Ishikawa (cell line): ENCODE measurements around the gene PHOSPHO1.

Experiments
- CEBPB ChIP-seq: IDR thresholded peaks from 2 replicates; pipeline ENCODE4 v1.6.1; 2012
- CREB1 ChIP-seq: IDR thresholded peaks from 2 replicates; pipeline ENCODE4 v1.6.1; 2012; ENCODE audit warnings: low read depth
- EGR1 ChIP-seq: IDR thresholded peaks from 2 replicates; pipeline ENCODE4 v1.6.1; 2012
- EP300 ChIP-seq: IDR thresholded peaks from 2 replicates; pipeline ENCODE4 v1.6.1; 2012; ENCODE audit warnings: borderline replicate concordance
- FOXM1 ChIP-seq: IDR thresholded peaks from 2 replicates; pipeline ENCODE4 v1.6.1; 2012; ENCODE audit warnings: low read depth, borderline replicate concordance
- MAX ChIP-seq: IDR thresholded peaks from 2 replicates; pipeline ENCODE4 v1.6.1; 2012
- NFIC ChIP-seq: IDR thresholded peaks from 2 replicates; pipeline ENCODE4 v1.6.1; 2012
- RAD21 ChIP-seq: IDR thresholded peaks from 2 replicates; pipeline ENCODE4 v1.6.1; 2012; ENCODE audit warnings: low read depth
- REST ChIP-seq: IDR thresholded peaks from 2 replicates; pipeline ENCODE4 v1.6.1; 2012; ENCODE audit warnings: low read depth, mild to moderate bottlenecking
- TAF1 ChIP-seq: IDR thresholded peaks from 2 replicates; pipeline ENCODE4 v1.6.1; 2012; ENCODE audit warnings: low read depth, mild to moderate bottlenecking
- TCF12 ChIP-seq: IDR thresholded peaks from 2 replicates; pipeline ENCODE4 v1.6.1; 2012; ENCODE audit warnings: low read depth
- TEAD4 ChIP-seq: IDR thresholded peaks from 2 replicates; pipeline ENCODE4 v1.6.1; 2012
- USF1 ChIP-seq: IDR thresholded peaks from 2 replicates; pipeline ENCODE4 v1.6.1; 2012
- YY1 ChIP-seq: IDR thresholded peaks from 2 replicates; pipeline ENCODE4 v1.6.1; 2012; ENCODE audit warnings: low read depth
- ZBTB7A ChIP-seq: IDR thresholded peaks from 2 replicates; pipeline ENCODE4 v1.6.1; 2012; ENCODE audit warnings: low read depth

The PHOSPHO1 gene

DNA sequence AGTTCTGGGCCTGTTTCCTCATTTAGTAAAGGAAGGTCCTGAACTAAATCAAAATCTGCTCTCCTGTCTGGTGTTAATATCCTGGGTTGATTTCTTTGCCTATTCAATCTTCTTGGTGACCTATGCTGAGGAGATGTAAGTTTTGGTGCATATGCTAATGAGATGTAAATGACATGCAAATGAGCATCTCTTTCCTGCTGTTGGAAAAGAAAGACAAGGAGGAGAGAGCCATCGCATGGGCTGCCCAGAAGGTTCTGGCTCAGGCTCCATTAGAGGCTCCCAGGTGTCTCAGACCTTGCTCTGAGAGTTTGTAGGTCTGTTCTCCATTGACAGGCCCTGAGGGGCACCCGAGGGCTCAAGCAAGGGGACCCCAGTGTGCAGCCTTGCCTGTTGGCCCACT lies 16.7 kb downstream of the PHOSPHO1 start:
- no peak for TF ChIP-seq USF1
- TF ChIP-seq EGR1: no peak
- no peak for TF ChIP-seq TCF12
- TF ChIP-seq REST: no peak

DNA sequence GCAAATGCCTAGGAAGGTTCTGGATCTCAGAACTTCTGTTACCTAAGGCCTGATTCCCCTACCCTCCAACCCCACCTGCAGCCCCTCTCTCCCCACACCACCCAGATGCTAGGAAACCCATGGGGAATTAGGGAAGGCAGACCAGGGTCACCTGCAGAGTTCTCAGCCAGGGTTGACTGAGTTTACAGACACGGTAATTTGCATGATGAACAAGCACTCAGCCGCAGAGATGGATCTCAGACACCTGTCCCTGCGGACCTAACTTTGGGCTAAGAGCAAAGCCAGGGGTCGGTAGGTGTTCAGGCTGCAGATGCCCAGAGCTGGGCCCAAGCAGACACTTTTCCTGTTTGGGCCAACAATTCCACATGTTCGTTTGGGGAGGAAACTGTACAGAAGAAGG lies 17.2 kb downstream of the PHOSPHO1 start:
- TF ChIP-seq EGR1 (no peak), RAD21 (no peak), EP300 (no peak), MAX (no peak), NFIC (no peak), REST (no peak), YY1 (no peak), TEAD4 (no peak), CREB1 (no peak), USF1 (no peak), FOXM1 (no peak), ZBTB7A (no peak), TAF1 (no peak), TCF12 (no peak), CEBPB (no peak)

- no peak for TF ChIP-seq USF1
Observed at GRCh38 chr17:49210158-49211029, 20.2 kb downstream of the PHOSPHO1 start, which contains the start of the genes ABI3 and GNGT2. Gene ABI3, plus strand, starts transcription at chr17:49210707. Its CDS starts 18 bp downstream, at chr17:49210725. Gene GNGT2, minus strand, starts transcription at chr17:49210574. Its CDS starts 3,152 bp downstream, at chr17:49207422.

- TF ChIP-seq EGR1: no peak
- TF ChIP-seq CREB1: no peak
- TF ChIP-seq REST: no peak
- TF ChIP-seq CEBPB: no peak
- TF ChIP-seq NFIC: no peak
- TF ChIP-seq MAX: no peak
- TF ChIP-seq TCF12: no peak
- no peak for TF ChIP-seq YY1
- no peak for TF ChIP-seq TEAD4
- TF ChIP-seq USF1: no peak
- TF ChIP-seq EP300: no peak
- TF ChIP-seq FOXM1: no peak
- TF ChIP-seq RAD21: no peak
Observed at GRCh38 chr17:49209061-49209571, 21.5 kb downstream of the PHOSPHO1 start.
